Activated T-cell treated with anti-CD3 and anti-CD28 coated beads, Interleukin-2, amount 50 U/mL, for 1 hour (primary cell): Measurements from ENCODE around the gene C1QTNF5.

Experiments used
- DNase-seq: peaks from one replicate; pipeline ENCODE4 v3.0.0-alpha.2; 2020

The C1QTNF5 gene

GRCh38 chr11:119335655-119336543 is 4.8 kb downstream of the C1QTNF5 start:
- DNase-seq: no peak

GRCh38 chr11:119335091-119335654 is 5.5 kb downstream of the C1QTNF5 start:
- DNase-seq: no peak

GRCh38 chr11:119334174-119334930 is 6.3 kb downstream of the C1QTNF5 start, which contains the start of gene RNF26:
RNF26 (plus strand) TSS chr11:119334527; CDS start chr11:119335123, 596 bp downstream.
- DNase-seq: peak; percentile 93

- no peak for DNase-seq
Observed at GRCh38 chr11:119332111-119332765, 8.4 kb downstream of the C1QTNF5 start.

- DNase-seq: no peak
Observed at GRCh38 chr11:119330237-119330636, 10.4 kb downstream of the C1QTNF5 start.

GRCh38 chr11:119329320-119329719 is 11.4 kb downstream of the C1QTNF5 start:
- no peak for DNase-seq

- DNase-seq: no peak
Observed at GRCh38 chr11:119324189-119324588, 16.5 kb downstream of the C1QTNF5 start.

- peak; percentile 82 for DNase-seq
Observed at GRCh38 chr11:119323532-119324033, 17.1 kb downstream of the C1QTNF5 start.

- peak; percentile 13 for DNase-seq
Observed at GRCh38 chr11:119322921-119323531, 17.7 kb downstream of the C1QTNF5 start.

GRCh38 chr11:119322360-119322739 is 18.3 kb downstream of the C1QTNF5 start:
- no peak for DNase-seq

- DNase-seq: peak; percentile 62
Observed at GRCh38 chr11:119320776-119321524, 19.7 kb downstream of the C1QTNF5 start.

- DNase-seq: no peak
Observed at GRCh38 chr11:119320240-119320775, 20.4 kb downstream of the C1QTNF5 start.

- DNase-seq: no peak
Observed at GRCh38 chr11:119319700-119320239, 20.9 kb downstream of the C1QTNF5 start.

GRCh38 chr11:119319136-119319699 is 21.5 kb downstream of the C1QTNF5 start:
- DNase-seq: no peak

GRCh38 chr11:119318240-119319135 is 22.2 kb downstream of the C1QTNF5 start:
- no peak for DNase-seq

GRCh38 chr11:119317592-119318239 is 23.0 kb downstream of the C1QTNF5 start:
- DNase-seq: no peak

- DNase-seq: peak; percentile 44
Observed at GRCh38 chr11:119316729-119317591, 23.7 kb downstream of the C1QTNF5 start, which contains the start of gene MCAM. MCAM (minus strand) TSS chr11:119317130; CDS start chr11:119317101, 29 bp downstream.
